Nephron (organoid): ENCODE results near the gene CPLX1.
A peak's percentile ranks its signal among the peaks of the same experiment; 100 is the strongest.

ENCODE experiments used
- H3K27ac Mint-ChIP-seq, 3 experiments: 2 replicates each; pipeline ENCODE4 v1.8.0; 2020; ENCODE audit warnings: mixed read lengths in 3 of 3, mild to moderate bottlenecking in 2 of 3, moderate library complexity in 1 of 3
- H3K27me3 Mint-ChIP-seq: 2 replicates; pipeline ENCODE4 v1.8.0; 2021; ENCODE audit warnings: low read depth, mild to moderate bottlenecking, moderate library complexity, mixed read lengths
- H3K36me3 Mint-ChIP-seq: 2 replicates; pipeline ENCODE4 v1.8.0; 2020; ENCODE audit warnings: low read depth, mixed read lengths
- H3K4me1 Mint-ChIP-seq: 2 replicates; pipeline ENCODE4 v1.8.0; 2020; ENCODE audit warnings: mixed read lengths
- H3K4me3 Mint-ChIP-seq, 3 experiments: 2 replicates each; pipeline ENCODE4 v1.8.0; 2020; ENCODE audit warnings: mild to moderate bottlenecking in 3 of 3, mixed read lengths in 3 of 3, moderate library complexity in 2 of 3
- H3K9me3 Mint-ChIP-seq: 2 replicates; pipeline ENCODE4 v1.8.0; 2020; ENCODE audit warnings: mixed read lengths
- CTCF ChIP-seq, 3 experiments: fragments of 200-600 bp; sonication (generic); IDR thresholded peaks; one replicate each; pipeline ENCODE4 v1.5.0; 2021; ENCODE audit warnings: antibody characterized with exemption in 3 of 3; ENCODE audit not compliant: unreplicated experiment in 3 of 3

CPLX1 gene

GRCh38 chr4:826508-827208, 729 bp upstream of the CPLX1 start:
- Mint-ChIP-seq H3K27ac (no peak overlapping the region), H3K4me3 (peak overlapping the region in 1 of 3 experiments; percentile 41), H3K9me3 (no peaks in the 10 kb centered on the region), H3K36me3 (no peaks in the 10 kb centered on the region), H3K4me1 (peaks cover 6% of the 10 kb centered on the region), H3K27me3 (peaks cover 66% of the 10 kb centered on the region)
- no peak for TF ChIP-seq CTCF (IDR thresholded peaks at IDR 0.05; ENCODE audit: unreplicated experiment in 3 of 3)

DNA sequence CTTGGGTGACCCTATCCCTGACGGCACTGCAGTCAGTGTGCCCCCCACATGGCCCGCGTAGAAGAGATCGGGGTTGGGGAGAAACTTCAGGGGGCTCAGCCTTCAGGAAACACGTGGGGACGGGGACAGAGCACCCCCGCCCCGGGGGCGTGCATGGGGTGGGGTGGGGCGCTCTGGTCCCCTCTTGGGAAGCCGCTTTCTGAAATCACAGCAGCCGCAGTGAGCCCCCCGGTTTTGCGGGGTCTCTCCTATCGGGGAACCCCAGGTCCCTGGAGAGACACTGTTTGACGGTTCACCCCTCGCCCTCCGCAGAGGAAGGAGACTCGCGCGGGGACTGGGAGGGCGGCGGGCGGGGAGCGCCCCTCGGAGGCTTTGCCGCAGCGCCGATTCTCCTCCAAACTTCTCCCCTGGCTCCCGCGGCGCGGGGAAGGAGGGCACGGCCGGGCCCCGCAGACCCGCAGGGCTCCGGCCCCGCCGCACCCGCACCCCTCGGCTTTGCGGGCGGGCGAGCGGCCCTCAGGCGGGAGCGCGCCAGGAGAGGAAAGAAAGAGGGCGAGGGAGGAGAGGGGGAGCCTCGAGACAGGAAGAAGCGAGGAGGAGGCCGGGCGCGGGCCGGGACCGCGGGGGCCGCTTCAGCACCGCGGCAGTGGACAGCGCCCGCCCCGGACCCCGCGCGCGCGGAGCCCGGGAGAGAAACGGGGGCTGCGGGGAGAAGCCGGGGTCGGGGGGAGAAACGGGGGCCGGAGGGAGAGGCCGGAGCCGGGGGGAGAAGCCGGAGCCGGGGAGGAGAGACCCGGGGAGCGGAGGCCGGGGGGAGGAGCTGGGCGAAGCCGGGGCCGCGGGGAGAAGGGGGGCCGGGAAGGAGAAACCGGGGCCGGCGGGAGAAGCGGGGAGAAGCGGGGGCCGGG, 612 bp downstream of the CPLX1 start:
- peaks cover 6% of the 10 kb centered on the region for H3K4me1 Mint-ChIP-seq
- no peak for TF ChIP-seq CTCF (IDR thresholded peaks at IDR 0.05; ENCODE audit: unreplicated experiment in 3 of 3)

GRCh38 chr4:824461-825062, 1.4 kb downstream of the CPLX1 start:
- Mint-ChIP-seq H3K4me1 (peaks cover 6% of the 10 kb centered on the region), H3K27ac (no peak overlapping the region), H3K9me3 (no peaks in the 10 kb centered on the region), H3K27me3 (peaks cover 81% of the 10 kb centered on the region), H3K36me3 (no peaks in the 10 kb centered on the region), H3K4me3 (peak overlapping the region in 2 of 3 experiments; percentile 56 to 67)
- no peak for TF ChIP-seq CTCF (IDR thresholded peaks at IDR 0.05; ENCODE audit: unreplicated experiment in 3 of 3)

More for the DNA sequence above, 612 bp downstream of the CPLX1 start:
- peak overlapping the region in 2 of 3 experiments; percentile 6 to 67 for H3K4me3 Mint-ChIP-seq
- no peaks in the 10 kb centered on the region for H3K9me3 Mint-ChIP-seq
- H3K27me3 Mint-ChIP-seq, result peaks cover 77% of the 10 kb centered on the region
- H3K36me3 Mint-ChIP-seq, result no peaks in the 10 kb centered on the region
- H3K27ac Mint-ChIP-seq, result no peak overlapping the region

DNA sequence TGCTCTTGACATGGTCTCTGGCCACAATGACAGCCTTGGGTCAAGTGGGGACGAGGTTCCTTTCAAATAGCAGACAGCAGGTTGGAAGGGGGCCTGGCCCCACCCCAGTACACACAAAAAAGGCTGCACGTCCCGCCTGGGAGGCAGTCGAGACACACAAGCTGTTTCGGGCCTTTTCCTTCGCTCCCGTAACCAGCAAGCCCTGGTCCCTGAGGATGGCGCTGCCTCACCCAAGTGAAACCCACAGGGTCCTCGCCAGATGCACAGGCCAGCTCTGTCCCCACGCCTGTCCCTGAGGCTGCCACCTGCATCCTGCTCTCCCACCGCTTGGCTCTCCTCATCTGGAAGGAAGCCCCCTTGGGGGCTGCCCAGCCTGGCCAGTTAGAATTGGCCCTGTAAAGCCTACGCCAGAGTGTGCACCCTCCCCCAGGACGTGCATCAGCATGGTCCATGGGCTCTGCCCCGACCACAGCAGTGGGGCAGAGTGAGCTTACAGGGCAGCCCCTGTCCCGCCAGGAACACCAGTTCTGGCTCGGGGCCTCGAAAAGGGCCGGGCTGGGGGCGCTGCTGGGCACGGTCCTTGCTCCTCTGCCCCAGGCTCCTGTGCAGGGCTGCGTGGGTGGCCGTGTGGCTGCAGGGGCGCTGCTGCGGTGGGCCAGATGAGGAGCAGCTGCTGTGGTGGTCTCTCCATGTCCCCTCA, 2.0 kb downstream of the CPLX1 start:
- no peak for TF ChIP-seq CTCF (IDR thresholded peaks at IDR 0.05; ENCODE audit: unreplicated experiment in 3 of 3)
- peaks cover 81% of the 10 kb centered on the region for H3K27me3 Mint-ChIP-seq
- H3K27ac Mint-ChIP-seq, result no peak overlapping the region
- H3K36me3 Mint-ChIP-seq, result no peaks in the 10 kb centered on the region
- peaks cover 6% of the 10 kb centered on the region for H3K4me1 Mint-ChIP-seq
- H3K4me3 Mint-ChIP-seq, result peak overlapping the region in 1 of 3 experiments; percentile 67
- H3K9me3 Mint-ChIP-seq, result no peaks in the 10 kb centered on the region

- no peak for TF ChIP-seq CTCF (IDR thresholded peaks at IDR 0.05; ENCODE audit: unreplicated experiment in 3 of 3)
- Mint-ChIP-seq H3K36me3 (no peaks in the 10 kb centered on the region), H3K4me1 (peaks cover 5% of the 10 kb centered on the region), H3K27me3 (peaks cover 81% of the 10 kb centered on the region), H3K9me3 (no peaks in the 10 kb centered on the region), H3K27ac (no peak overlapping the region), H3K4me3 (no peak overlapping the region)
Observed at GRCh38 chr4:823176-823760, 2.7 kb downstream of the CPLX1 start.
